HG03139 (cell line): ENCODE measurements around the gene R3HDM2.
"Not testable (repeated sequence)": the region's sequence is repeated elsewhere in the genome, so short reads cannot be mapped to it uniquely, and the experiment has no call there.

Experiments used
- ATAC-seq: cut with Tn5 transposase; IDR thresholded peaks from one replicate; pipeline ENCODE4 v1.9.1; 2021; ENCODE audit not compliant: unreplicated experiment

Gene R3HDM2

GRCh38 chr12:57384478-57384877, 46.4 kb downstream of the R3HDM2 start:
- no peak for ATAC-seq

- no peak for ATAC-seq
Measured at GRCh38 chr12:57381693-57382220, 49.1 kb downstream of the R3HDM2 start.

GRCh38 chr12:57380300-57380699, 50.5 kb downstream of the R3HDM2 start:
- ATAC-seq = no peak

GRCh38 chr12:57377103-57377840, 53.6 kb downstream of the R3HDM2 start:
- ATAC-seq = no peak

GRCh38 chr12:57372233-57372632, 58.6 kb downstream of the R3HDM2 start:
- no peak for ATAC-seq

GRCh38 chr12:57370696-57371095, 60.1 kb downstream of the R3HDM2 start:
- no peak for ATAC-seq

GRCh38 chr12:57370072-57370471, 60.8 kb downstream of the R3HDM2 start:
- ATAC-seq = no peak

GRCh38 chr12:57369202-57369601, 61.6 kb downstream of the R3HDM2 start:
- ATAC-seq = no peak

GRCh38 chr12:57368349-57369095, 62.3 kb downstream of the R3HDM2 start:
- no peak for ATAC-seq

GRCh38 chr12:57367121-57367520, 63.7 kb downstream of the R3HDM2 start:
- no peak for ATAC-seq

GRCh38 chr12:57366315-57366714, 64.5 kb downstream of the R3HDM2 start:
- ATAC-seq = no peak

GRCh38 chr12:57364156-57364555, 66.7 kb downstream of the R3HDM2 start:
- ATAC-seq = not testable (repeated sequence)

GRCh38 chr12:57360468-57360867, 70.4 kb downstream of the R3HDM2 start:
- ATAC-seq = no peak

- no peak for ATAC-seq
Measured at GRCh38 chr12:57358646-57359045, 72.2 kb downstream of the R3HDM2 start.

GRCh38 chr12:57355734-57356133, 75.1 kb downstream of the R3HDM2 start:
- no peak for ATAC-seq

- no peak for ATAC-seq
Measured at GRCh38 chr12:57352166-57352565, 78.7 kb downstream of the R3HDM2 start.

- ATAC-seq = no peak
Measured at GRCh38 chr12:57347284-57347683, 83.6 kb downstream of the R3HDM2 start.

GRCh38 chr12:57343703-57344378, 87.0 kb downstream of the R3HDM2 start:
- ATAC-seq = no peak

GRCh38 chr12:57342207-57342691, 88.6 kb downstream of the R3HDM2 start:
- ATAC-seq = no peak

GRCh38 chr12:57341275-57341990, 89.4 kb downstream of the R3HDM2 start:
- ATAC-seq = no peak

- ATAC-seq = no peak
Measured at GRCh38 chr12:57340104-57340503, 90.7 kb downstream of the R3HDM2 start.
